GM12878 (cell line): ENCODE results near the gene EPHA7. TPM values are rescaled to one million over a fixed set of nuclear protein-coding genes. Genes with fewer than 3 reads are reported as not detected.

Experiments
- ATAC-seq: fragments of 200-7000 bp; cut with Tn5 transposase; 3 replicates; pipeline ENCODE4 v1.9.1; 2020; ENCODE audit warnings: mild to moderate bottlenecking, moderate library complexity
- BruUV-seq: library from RNA; stranded (reverse); fragments of 400-500 nt; replicated peaks from 2 replicates; lab custom pipeline; 2021; lab: Mats Ljungman, UMichigan
- CTCF ChIA-PET: fragments of 300-600 bp; sonication (Branson Sonifier 250); formaldehyde crosslinking; extraction: SDS; loops from one replicate; lab custom pipeline; 2021; ENCODE audit warnings: inconsistent platforms; lab: Yijun Ruan, JAX
- POLR2A ChIA-PET: fragments of 350-600 bp; formaldehyde crosslinking; extraction: SDS; loops from one replicate; lab custom pipeline; 2021; ENCODE audit warnings: inconsistent platforms; lab: Charles Lee
- RAD21 ChIA-PET: fragments of 300-600 bp; sonication (Branson Sonifier 250); formaldehyde crosslinking; loops from one replicate; lab custom pipeline; 2023; ENCODE audit warnings: antibody characterized with exemption; ENCODE audit not compliant: unreplicated experiment; lab: Charles Lee
- SMC1A ChIA-PET: fragments of 300-600 bp; sonication (Branson Sonifier 250); formaldehyde crosslinking; loops from one replicate; lab custom pipeline; 2023; ENCODE audit not compliant: unreplicated experiment, uncharacterized antibody; lab: Charles Lee
- DNase-seq: peaks from one replicate; pipeline ENCODE4 v3.0.0-alpha.2; 2011; ENCODE audit warnings: low read depth, low spot score
- FAIRE-seq: peaks from 3 replicates; lab custom pipeline; 2011; peaks lifted over from hg19 to GRCh38; lab: Jason Lieb, UNC
- H2AFZ ChIP-seq: 2 replicates; pipeline ENCODE4 v1.6.0; 2011; ENCODE audit warnings: low read depth, low read length, control low read depth; ENCODE audit not compliant: control insufficient read depth
- H3K27ac ChIP-seq: 2 replicates; pipeline ENCODE4 v1.5.1; 2011; ENCODE audit warnings: control low read depth; ENCODE audit not compliant: control insufficient read depth, insufficient read depth
- H3K27me3 ChIP-seq, 2 experiments: replicated peaks in 1 of 2; 2 replicates each; pipeline versions ENCODE4 v1.6.0 to v1.6.1; 2011; ENCODE audit warnings: low read length in 1 of 2; ENCODE audit not compliant: control insufficient read depth in 2 of 2, insufficient read depth in 2 of 2
- H3K36me3 ChIP-seq, 2 experiments: 2 replicates each; pipeline ENCODE4 v1.5.1; 2011; ENCODE audit warnings: low read length in 1 of 2; ENCODE audit not compliant: control insufficient read depth in 2 of 2, insufficient read depth in 2 of 2
- H3K4me1 ChIP-seq: 2 replicates; pipeline ENCODE4 v1.6.1; 2011; ENCODE audit warnings: mild to moderate bottlenecking, low read length, moderate library complexity, mixed read lengths; ENCODE audit not compliant: control insufficient read depth, insufficient read depth
- H3K4me2 ChIP-seq: 2 replicates; pipeline ENCODE4 v1.6.0; 2011; ENCODE audit warnings: control low read depth; ENCODE audit not compliant: control insufficient read depth, insufficient read depth
- H3K4me3 ChIP-seq: fragments of 200-600 bp; sonication (generic); 2 replicates; pipeline ENCODE4 v1.5.1; 2016
- H3K79me2 ChIP-seq: 2 replicates; pipeline ENCODE4 v1.6.0; 2011; ENCODE audit warnings: low read length; ENCODE audit not compliant: control insufficient read depth, insufficient read depth
- H3K9ac ChIP-seq: 2 replicates; pipeline ENCODE4 v1.8.0; 2011; ENCODE audit warnings: low read length, control low read depth, mixed read lengths; ENCODE audit not compliant: control insufficient read depth, insufficient read depth
- H3K9me3 ChIP-seq: replicated peaks from 3 replicates; pipeline ENCODE4 v1.5.1; 2011; ENCODE audit warnings: mild to moderate bottlenecking, low read length; ENCODE audit not compliant: control insufficient read depth, insufficient read depth
- H4K20me1 ChIP-seq: 2 replicates; pipeline ENCODE4 v1.6.0; 2011; ENCODE audit not compliant: control insufficient read depth, insufficient read depth
- CBX3 ChIP-seq: fragments of 200-600 bp; sonication (generic); IDR thresholded peaks from 2 replicates; pipeline ENCODE4 v1.6.1; 2016; ENCODE audit warnings: low read depth, borderline replicate concordance
- E2F4 ChIP-seq: IDR thresholded peaks from 2 replicates; pipeline ENCODE4 v1.6.1; 2012; ENCODE audit warnings: low read depth, low read length, improper control_type of control experiment
- EGR1 ChIP-seq, 2 experiments: IDR thresholded peaks; 1 replicate in 1 of 2; 2 replicates in 1 of 2; pipeline ENCODE4 v1.6.1; 2011 to 2012; ENCODE audit warnings: low read depth in 2 of 2, low read length in 2 of 2, borderline replicate concordance in 1 of 2, mild to moderate bottlenecking in 1 of 2, moderate library complexity in 1 of 2
- ETV6 ChIP-seq, 2 experiments: fragments of 450-650 bp in 1 of 2; IDR thresholded peaks in 1 of 2; conservative IDR thresholded peaks in 1 of 2; 2 replicates each; pipeline ENCODE4 v1.6.1; 2014; ENCODE audit warnings: antibody characterized with exemption in 1 of 2, borderline replicate concordance in 1 of 2, low read depth in 1 of 2, mild to moderate bottlenecking in 1 of 2, moderate library complexity in 1 of 2
- GATAD2B ChIP-seq: fragments of 450-650 bp; conservative IDR thresholded peaks from 2 replicates; pipeline ENCODE4 v1.6.1; 2017; ENCODE audit warnings: low read depth, mild to moderate bottlenecking, moderate library complexity
- JUND ChIP-seq: IDR thresholded peaks from 2 replicates; pipeline ENCODE4 v1.6.1; 2012; ENCODE audit warnings: low read depth, mild to moderate bottlenecking, low read length, improper control_type of control experiment, moderate library complexity
- MYB ChIP-seq: fragments of 150-350 bp; IDR thresholded peaks from 2 replicates; pipeline ENCODE4 v1.6.1; 2014; ENCODE audit warnings: mild to moderate bottlenecking, low read depth, low read length, borderline replicate concordance
- NBN ChIP-seq: fragments of 450-650 bp; IDR thresholded peaks from 2 replicates; pipeline ENCODE4 v1.6.1; 2016
- NFXL1 ChIP-seq: fragments of 450-650 bp; IDR thresholded peaks from 2 replicates; pipeline ENCODE4 v1.6.1; 2017; ENCODE audit warnings: antibody characterized with exemption, mild to moderate bottlenecking, borderline replicate concordance
- NFYB ChIP-seq: IDR thresholded peaks from 2 replicates; pipeline ENCODE4 v1.6.1; 2011; ENCODE audit warnings: low read depth, mild to moderate bottlenecking, low read length, improper control_type of control experiment, moderate library complexity; ENCODE audit not compliant: insufficient read depth
- NRF1 ChIP-seq: conservative IDR thresholded peaks from 2 replicates; pipeline ENCODE4 v1.6.1; 2011; ENCODE audit warnings: mild to moderate bottlenecking, low read depth, low read length, improper control_type of control experiment
- PKNOX1 ChIP-seq: fragments of 450-650 bp; IDR thresholded peaks from 2 replicates; pipeline ENCODE4 v1.6.1; 2016; ENCODE audit warnings: mild to moderate bottlenecking
- RB1 ChIP-seq: fragments of 450-650 bp; formaldehyde crosslinking; IDR thresholded peaks from 2 replicates; pipeline ENCODE4 v1.6.1; 2017; ENCODE audit warnings: mild to moderate bottlenecking, borderline replicate concordance
- SMARCA5 ChIP-seq: fragments of 450-650 bp; IDR thresholded peaks from 2 replicates; pipeline ENCODE4 v1.6.1; 2017; ENCODE audit warnings: mild to moderate bottlenecking
- STAT1 ChIP-seq: fragments of 450-650 bp; conservative IDR thresholded peaks from 2 replicates; pipeline ENCODE4 v1.6.1; 2014; ENCODE audit warnings: antibody characterized with exemption, mild to moderate bottlenecking
- ZBTB11 ChIP-seq: fragments of 450-650 bp; formaldehyde crosslinking; IDR thresholded peaks from 2 replicates; pipeline ENCODE4 v1.5.0; 2022; ENCODE audit warnings: mild to moderate bottlenecking, missing genetic modification characterization
- ZNF24 ChIP-seq: fragments of 450-650 bp; IDR thresholded peaks from 2 replicates; pipeline ENCODE4 v1.6.1; 2017; ENCODE audit warnings: antibody characterized with exemption, mild to moderate bottlenecking
- ZNF384 ChIP-seq: IDR thresholded peaks from 2 replicates; pipeline ENCODE4 v1.6.1; 2012; ENCODE audit warnings: low read depth, mild to moderate bottlenecking, low read length, improper control_type of control experiment, borderline replicate concordance
- ZSCAN29 ChIP-seq: fragments of 450-650 bp; IDR thresholded peaks from 2 replicates; pipeline ENCODE4 v1.6.1; 2017; ENCODE audit warnings: mild to moderate bottlenecking, moderate library complexity
- WGBS: methylation state at CpG from one replicate; pipeline ENCODE4 v1.1.6; 2016; ENCODE audit warnings: low lambda C conversion rate; ENCODE audit not compliant: insufficient replicate concordance, insufficient coverage; ENCODE audit errors: missing lambda C conversion rate; 5-methylcytosine and 5-hydroxymethylcytosine counted together
- in situ Hi-C: fragments of 300-500 bp; cut with MboI; formaldehyde crosslinking; loops from 9 replicates; pipeline ENCODE4 v1.14.3; 2018; ENCODE audit warnings: mixed read lengths
- intact Hi-C: fragments of 100-400 bp; cut with micrococcal nuclease; formaldehyde crosslinking; loops from one replicate; pipeline ENCODE4 v1.14.2; 2022; ENCODE audit not compliant: unreplicated experiment
- polyA plus RNA-seq, 11 experiments: library from polyadenylated mRNA; depleted of rRNA in 4 of 11; unstranded in 6 of 11; stranded (reverse) in 5 of 11; fragments of >200 nt; fragmentation: Nextera tagmentation in 4 of 11; fragmentation: Illumina TruSeq in 1 of 11; extraction: Ambion mirVana in 4 of 11; extraction: Trizol in 1 of 11; gene quantifications; 1 replicate in 1 of 11; 2 replicates in 10 of 11; pipeline versions ENCODE4 v1.2.1 to v1.2.3, GENCODE V29; 2011 to 2016; ENCODE audit warnings: inconsistent platforms in 2 of 11, missing spikeins in 2 of 11, low read depth in 1 of 11
- total RNA-seq, 4 experiments: library from RNA; depleted of rRNA in 3 of 4; stranded (reverse); fragments of >200 nt in 3 of 4; fragmentation: Illumina TruSeq in 1 of 4; extraction: Trizol in 1 of 4; gene quantifications; 2 replicates each; pipeline versions ENCODE4 v1.2.1 to v1.2.3, GENCODE V29; 2013 to 2021

EPHA7 gene
- total and polyA plus RNA-seq, 10 of the 15 experiments (the other 5 are each of a cell fraction or from before 2014, with no cell fraction given), result not detected

GRCh38 chr6:93437491-93437890, 18.1 kb upstream of the EPHA7 start (continued):
- no peak for TF ChIP-seq ZBTB11 (CRISPR knock-in tag)

- CTCF ChIA-PET, result interaction anchor here (0.7 kb wide), 1 partner anchor 1721 kb away, joined by 3 read pairs; no protein-coding TSS in a partner anchor
- Histone ChIP-seq H3K79me2 (no peaks in the 10 kb centered on the region), H3K27me3 (no peaks in the 10 kb centered on the region), H3K9me3 (no peaks in the 10 kb centered on the region), H3K4me2 (no peak overlapping the region), H4K20me1 (no peaks in the 10 kb centered on the region), H3K4me1 (no peaks in the 10 kb centered on the region), H2AFZ (no peak overlapping the region), H3K4me3 (no peak overlapping the region), H3K9ac (no peak overlapping the region), H3K36me3 (no peaks in the 10 kb centered on the region), H3K27ac (no peak overlapping the region)
- SMC1A ChIA-PET, result no interaction called here
- RAD21 ChIA-PET, result no interaction called here
- intact Hi-C loops (no loop called here), in situ Hi-C loops (no loop called here)
- POLR2A ChIA-PET, result no interaction called here
- TF ChIP-seq NFXL1 (no peak), NFYB (no peak), ZNF24 (no peak), SMARCA5 (no peak), NBN (no peak), ETV6 (conservative IDR thresholded peaks at IDR 0.05 in 1 of 2, IDR thresholded peaks at IDR 0.05 in 1 of 2; ENCODE audit: borderline replicate concordance in 1 of 2, low read depth in 1 of 2) (no peak), CBX3 (no peak), MYB (no peak), PKNOX1 (no peak), RB1 (no peak), NRF1 (no peak), E2F4 (no peak), EGR1 (IDR thresholded peaks at IDR 0.05; ENCODE audit: borderline replicate concordance in 1 of 2, low read depth in 2 of 2, low read length in 2 of 2) (no peak), ZSCAN29 (no peak), JUND (no peak), STAT1 (no peak), ZNF384 (no peak), GATAD2B (no peak)
- BruUV-seq, result no TSS peak
- FAIRE-seq (no peak), ATAC-seq (no peak), DNase-seq (no peak)
- WGBS, result 22% methylated on average over 2 of the region's 2 CpGs
Measured at GRCh38 chr6:93433592-93433991, 14.2 kb upstream of the EPHA7 start.
